22Rv1 (cell line): Measurements from ENCODE around the gene COL27A1.

ENCODE experiments used
- ZFX ChIP-seq: fragments of 450-650 bp; IDR thresholded peaks from 2 replicates; pipeline ENCODE4 v1.6.1; 2017; ENCODE audit warnings: antibody characterized with exemption, borderline replicate concordance
- TF ChIP-seq, protein P1 (sequence below): fragments of 450-650 bp; IDR thresholded peaks from 2 replicates; pipeline ENCODE4 v1.5.1; 2017; ENCODE audit warnings: mild to moderate bottlenecking

DNA sequence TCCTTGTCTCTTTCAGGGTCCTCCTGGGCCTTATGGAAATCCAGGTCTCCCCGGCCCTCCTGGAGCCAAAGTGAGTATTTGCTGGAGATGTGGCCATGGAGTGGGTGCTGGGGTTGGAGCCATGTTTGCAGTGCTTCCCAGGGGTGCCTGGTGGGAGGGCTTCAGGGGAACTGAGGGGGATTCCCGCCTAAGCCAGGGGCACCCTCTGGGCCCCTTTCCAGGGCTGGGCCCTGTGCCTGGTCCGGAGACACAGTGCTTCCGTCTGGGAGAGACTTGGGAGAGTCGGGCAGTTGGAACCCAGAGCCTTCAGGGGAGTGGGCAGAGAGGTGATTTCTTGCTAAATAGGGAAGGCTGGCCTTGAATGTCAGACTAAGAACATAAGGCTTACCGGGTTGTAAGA is 27.7 kb downstream of the COL27A1 start:
- TF ChIP-seq, protein P1, sequence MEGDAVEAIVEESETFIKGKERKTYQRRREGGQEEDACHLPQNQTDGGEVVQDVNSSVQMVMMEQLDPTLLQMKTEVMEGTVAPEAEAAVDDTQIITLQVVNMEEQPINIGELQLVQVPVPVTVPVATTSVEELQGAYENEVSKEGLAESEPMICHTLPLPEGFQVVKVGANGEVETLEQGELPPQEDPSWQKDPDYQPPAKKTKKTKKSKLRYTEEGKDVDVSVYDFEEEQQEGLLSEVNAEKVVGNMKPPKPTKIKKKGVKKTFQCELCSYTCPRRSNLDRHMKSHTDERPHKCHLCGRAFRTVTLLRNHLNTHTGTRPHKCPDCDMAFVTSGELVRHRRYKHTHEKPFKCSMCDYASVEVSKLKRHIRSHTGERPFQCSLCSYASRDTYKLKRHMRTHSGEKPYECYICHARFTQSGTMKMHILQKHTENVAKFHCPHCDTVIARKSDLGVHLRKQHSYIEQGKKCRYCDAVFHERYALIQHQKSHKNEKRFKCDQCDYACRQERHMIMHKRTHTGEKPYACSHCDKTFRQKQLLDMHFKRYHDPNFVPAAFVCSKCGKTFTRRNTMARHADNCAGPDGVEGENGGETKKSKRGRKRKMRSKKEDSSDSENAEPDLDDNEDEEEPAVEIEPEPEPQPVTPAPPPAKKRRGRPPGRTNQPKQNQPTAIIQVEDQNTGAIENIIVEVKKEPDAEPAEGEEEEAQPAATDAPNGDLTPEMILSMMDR, result no peak
- no peak for TF ChIP-seq ZFX
